Germinal center (tissue), 1 donor: Measurements from ENCODE around the gene SART1.
"Not testable (repeated sequence)": the region's sequence is repeated elsewhere in the genome, so short reads cannot be mapped to it uniquely, and the experiment has no call there.

Experiments used
- DNase-seq: peaks from one replicate; pipeline ENCODE4 v3.0.0; 2012; ENCODE audit warnings: mixed read lengths, low spot score

Gene SART1

DNA sequence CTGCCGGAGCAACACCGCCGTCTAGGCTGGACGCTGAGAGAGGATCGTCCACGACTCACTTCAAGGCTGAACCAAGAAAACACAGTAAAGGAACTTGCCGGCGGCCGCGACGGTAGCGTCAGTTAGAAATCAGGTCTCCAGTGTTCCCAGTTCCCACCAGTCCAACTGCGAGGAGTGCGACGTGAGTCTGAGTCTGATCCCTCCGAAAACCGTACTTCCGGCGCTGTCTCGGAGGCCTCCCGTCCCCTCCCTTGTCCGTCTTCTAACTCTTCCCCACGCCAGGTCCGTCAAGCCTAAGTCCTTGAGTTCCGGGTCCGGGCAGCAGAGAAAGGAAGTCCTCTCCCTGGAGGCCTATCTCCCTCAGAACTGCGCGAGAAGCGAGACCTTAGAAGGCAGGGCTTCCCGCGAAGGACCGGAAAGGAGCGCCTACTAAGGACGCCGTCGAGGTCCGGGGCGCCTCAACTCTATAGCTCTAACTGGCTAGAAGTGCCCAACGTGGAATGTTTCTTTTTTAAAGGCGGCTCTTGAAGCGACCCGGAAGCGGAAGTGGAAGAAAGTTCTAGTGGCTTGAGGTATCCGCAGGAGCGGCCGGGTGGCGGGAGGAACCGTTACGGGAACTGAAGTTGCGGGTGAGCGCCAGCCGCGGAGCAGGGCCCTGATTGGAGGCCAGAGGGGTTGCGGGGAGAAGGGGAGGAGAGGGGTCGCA lies 40.6 kb downstream of the SART1 start, which contains the start of the genes BANF1 and EIF1AD:
BANF1 (plus strand) TSS at position 562 of the 706 bp plus-strand sequence. CDS start 748 bp downstream, outside the sequence.
EIF1AD (minus strand) TSS at position 216 of the 706 bp plus-strand sequence. CDS start 1,768 bp downstream, outside the sequence.
- DNase-seq, result peak; percentile 89

DNA sequence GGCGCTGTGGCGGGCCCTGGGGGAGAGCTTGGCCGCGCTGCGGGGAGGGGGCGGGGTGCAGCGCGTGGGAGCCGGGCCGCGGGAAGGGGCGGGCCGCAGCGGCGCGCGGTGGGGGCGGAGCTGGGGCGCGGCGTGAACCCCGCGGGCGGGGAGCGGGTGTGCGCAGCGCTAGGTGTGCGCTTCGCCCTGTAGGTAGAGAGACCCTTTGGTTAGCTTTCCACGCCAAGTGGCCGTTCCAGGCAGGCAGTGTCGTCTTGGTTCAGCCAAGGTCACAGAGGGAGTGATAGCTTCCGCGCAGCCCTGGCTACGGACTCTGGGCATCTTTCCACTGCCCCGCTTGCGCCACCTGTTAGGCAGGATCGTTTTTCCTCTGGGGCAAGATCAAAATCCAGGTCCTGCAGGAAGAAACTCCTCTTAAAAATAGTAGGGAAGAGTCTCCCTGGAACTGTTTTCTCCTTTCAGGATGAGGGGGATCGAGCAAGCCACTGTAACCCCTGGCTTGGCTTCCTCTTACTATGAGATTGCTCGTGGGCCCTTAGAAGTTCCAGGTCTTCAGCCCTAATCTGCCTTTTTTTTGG lies 41.2 kb downstream of the SART1 start:
- DNase-seq, result peak; percentile 85

DNA sequence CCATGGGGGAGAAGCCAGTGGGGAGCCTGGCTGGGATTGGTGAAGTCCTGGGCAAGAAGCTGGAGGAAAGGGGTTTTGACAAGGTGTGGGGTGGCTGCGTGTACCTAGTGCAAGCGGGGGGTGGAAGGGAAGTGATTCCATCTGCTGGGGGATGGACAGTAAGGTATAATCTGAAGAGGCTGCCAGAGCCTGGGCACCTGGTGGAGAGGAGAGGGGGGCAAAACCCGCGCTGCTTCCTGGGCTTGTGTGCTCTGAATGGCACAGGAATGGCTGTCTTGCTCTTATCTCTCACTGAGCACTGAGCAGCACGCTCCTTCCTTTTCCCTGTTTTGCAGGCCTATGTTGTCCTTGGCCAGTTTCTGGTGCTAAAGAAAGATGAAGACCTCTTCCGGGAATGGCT lies 41.8 kb downstream of the SART1 start:
- no peak for DNase-seq

DNA sequence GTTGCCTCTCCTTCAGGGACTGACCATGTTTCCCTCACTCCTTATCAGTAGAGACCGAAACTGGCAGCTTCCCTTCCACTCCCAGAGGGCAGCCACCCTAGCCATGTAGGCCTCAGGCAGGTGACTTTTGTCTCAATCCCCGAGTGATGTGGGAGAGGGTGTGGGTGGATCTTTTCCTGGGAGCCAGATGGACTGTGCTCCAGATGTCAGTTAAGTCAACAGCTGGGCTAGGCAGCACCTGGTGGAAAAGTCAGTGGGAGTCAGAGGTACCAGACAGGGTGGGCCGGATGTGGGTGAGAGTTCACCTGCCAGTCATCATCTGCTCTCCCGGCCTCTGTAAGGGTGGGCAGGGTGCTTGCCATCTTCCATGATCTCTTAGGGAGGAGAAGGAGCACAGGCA lies 42.7 kb downstream of the SART1 start:
- DNase-seq, result no peak

DNA sequence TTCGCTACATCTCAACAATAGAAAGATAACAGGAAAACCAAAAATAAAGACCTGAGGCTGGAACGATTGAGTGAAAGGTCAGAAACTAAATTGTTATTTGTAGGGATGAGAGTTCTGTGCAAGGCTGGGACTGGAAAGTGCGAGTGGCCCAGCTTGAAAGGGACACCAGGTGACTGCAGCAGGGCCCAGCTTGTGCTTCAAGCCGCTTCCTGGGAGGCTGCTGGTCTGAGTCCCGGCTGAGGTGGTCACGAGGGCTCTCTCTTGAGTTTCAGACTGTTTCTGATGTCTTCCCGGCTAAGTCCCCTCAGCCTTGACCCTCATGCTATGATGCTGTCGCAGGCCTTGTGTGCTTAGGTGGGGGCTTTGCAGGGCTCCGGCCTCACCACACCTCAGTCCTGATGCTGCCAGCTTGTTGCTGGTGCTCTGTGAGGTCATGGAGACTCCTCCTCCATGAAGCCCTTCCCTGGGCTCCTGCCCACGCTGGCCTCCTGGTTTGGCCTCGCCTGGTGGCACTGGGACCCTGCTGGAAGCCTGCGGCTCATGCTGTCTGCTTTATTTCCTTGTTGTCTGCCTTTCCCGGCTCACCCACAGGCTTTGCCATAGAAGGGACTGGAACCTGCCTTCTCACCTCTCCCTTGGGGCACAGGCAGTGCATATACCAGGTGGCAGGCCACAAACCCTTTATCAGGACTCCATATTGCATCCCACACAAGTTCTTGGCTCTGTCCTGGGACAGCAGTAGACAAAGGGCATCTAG lies 44.8 kb downstream of the SART1 start:
- DNase-seq, result no peak

DNA sequence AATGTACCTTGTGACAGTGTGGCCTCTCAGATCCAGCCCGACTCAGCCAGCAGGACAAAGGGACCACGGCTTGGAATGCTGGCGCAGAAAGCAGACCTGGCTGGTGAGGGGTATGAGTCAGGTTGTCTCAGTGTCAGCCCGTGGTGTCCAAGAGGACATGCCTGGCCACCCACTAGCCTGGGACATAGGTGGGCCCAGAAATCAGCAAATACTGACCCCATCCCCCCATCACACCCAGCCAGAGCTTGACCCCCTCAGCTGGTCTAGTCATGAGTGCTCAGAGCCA lies 45.3 kb downstream of the SART1 start:
- DNase-seq, result no peak

DNA sequence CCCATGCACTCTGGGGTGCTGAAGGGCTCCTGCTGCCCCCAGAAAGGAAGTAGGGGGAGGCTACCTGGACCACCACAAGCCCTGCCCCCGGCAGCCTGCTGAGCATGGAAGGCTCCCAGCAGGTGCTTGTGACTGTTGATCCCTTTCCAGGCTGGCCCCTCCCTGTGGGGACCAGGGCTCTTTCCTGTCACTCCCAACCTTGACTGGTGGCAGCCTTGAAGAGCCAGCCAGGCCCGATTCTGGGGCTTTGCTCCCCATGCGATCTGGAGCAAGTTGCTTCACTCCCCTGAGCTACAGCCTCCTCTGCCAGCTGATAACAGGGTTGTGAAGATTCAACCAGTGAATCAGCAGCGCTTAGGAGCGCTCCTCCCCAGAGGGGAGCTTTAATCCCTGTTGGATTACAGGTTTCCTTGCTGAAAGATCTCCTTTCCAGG lies 45.7 kb downstream of the SART1 start:
- no peak for DNase-seq

DNA sequence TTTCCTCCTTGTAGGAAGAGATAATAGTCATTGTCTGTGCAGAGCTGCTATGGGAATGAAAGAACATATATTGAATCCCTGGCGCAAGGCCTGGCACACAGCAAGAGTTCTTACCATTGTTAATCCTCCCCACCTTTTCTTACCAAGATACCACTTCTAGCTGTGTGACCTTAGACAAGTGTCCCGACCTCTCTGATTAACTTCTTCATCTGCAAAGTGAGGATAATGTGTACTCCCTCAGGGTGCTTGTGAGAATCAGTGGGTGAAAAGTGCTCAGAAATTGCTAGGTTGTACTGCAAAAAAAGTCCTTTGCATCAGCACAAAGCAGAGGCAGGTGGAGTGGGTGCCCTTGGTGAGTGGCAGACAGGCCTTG lies 46.5 kb downstream of the SART1 start:
- DNase-seq, result no peak

DNA sequence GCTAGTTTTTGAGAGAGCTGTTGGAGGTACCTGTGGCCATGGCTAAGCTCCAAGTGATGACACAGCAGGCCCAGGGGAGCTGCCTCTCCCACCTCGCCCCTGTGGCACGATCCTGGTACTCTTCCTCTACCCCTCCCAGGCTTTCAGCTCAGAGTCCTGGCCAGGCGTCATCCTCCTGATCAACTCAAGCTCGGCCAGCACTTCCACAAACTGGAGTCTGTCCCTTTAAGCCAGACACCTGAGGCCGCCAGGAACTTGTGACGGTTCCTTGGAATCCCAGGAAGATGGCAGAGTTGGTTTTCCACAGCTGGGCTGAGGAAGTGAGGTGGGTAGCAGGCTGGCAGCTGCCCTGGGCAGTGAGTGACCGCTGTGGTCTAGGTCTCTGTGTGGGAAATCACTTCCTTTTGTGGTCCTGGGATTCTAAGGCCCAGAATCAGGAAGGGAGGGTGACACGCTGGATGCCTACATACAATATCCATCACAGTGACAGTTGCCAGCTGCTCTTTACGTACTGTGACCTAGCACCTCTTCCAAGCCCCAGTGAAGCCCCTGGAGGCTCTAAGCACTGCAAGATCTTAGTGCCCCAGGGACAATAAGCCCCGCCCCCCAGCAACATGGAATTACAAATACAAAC lies 47.1 kb downstream of the SART1 start:
- DNase-seq, result no peak

DNA sequence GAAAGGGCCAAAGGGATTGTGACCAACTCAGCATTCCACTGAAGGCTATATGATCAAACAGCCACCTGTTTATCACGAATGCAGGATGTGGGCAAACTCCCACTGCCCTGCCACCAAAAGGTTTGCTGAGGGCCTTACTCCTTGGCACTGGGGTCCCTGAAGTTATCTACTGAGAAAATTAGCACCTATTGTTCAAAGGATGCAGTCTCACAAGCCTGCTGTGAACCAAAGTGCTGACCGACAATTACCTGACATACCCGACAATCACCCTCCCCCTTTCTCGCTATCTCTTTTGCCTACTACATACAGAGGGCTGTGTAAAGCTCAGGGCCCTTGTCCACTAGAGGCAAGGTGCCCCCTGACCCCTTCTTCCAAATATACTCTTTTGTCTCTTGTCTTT lies 48.5 kb downstream of the SART1 start:
- DNase-seq, result not testable (repeated sequence)

DNA sequence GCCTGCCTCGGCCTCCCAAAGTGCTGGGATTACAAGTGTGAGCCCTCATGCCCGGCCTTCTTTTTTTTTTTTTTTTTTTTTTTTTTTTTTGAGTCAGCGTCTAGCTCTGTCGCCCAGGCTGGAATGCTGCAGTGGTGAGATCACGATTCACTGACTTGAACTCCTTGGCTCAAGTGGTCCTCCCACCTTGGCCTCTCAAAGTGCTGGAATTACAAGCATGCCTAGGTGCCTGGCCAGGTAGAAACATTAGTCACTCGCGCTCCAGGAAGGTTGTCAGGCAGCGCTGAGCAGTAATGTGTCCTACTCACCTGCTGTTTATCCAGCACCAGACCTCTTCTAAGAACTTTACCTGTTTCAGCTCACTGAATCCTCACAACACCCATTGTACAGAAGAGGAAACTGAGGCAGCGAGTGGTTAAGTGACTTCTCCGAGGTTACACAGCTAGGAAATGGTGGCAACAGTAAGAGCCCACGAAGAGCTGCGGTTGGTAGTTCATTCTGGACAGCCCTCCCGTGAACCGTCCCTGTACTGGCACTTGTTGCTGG lies 49.8 kb downstream of the SART1 start:
- no peak for DNase-seq

DNA sequence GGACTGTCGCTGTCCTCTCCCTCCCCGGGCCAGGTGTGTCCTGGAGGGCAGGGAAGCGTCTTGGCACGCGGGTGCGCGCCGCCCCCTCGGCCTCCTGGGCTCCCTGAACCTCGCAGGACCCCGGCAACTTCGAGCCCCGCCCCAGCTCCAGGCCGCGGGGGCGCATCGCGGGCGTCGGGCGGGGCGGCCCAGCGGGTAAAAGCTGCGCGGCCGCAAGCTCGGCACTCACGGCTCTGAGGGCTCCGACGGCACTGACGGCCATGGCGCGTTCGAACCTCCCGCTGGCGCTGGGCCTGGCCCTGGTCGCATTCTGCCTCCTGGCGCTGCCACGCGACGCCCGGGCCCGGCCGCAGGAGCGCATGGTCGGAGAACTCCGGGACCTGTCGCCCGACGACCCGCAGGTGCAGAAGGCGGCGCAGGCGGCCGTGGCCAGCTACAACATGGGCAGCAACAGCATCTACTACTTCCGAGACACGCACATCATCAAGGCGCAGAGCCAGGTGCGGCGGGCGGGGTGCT lies 50.3 kb downstream of the SART1 start, which contains the start of gene CST6:
CST6 (plus strand) TSS at position 224 of the 519 bp plus-strand sequence; CDS start at position 261, 37 bp downstream.
- no peak for DNase-seq

DNA sequence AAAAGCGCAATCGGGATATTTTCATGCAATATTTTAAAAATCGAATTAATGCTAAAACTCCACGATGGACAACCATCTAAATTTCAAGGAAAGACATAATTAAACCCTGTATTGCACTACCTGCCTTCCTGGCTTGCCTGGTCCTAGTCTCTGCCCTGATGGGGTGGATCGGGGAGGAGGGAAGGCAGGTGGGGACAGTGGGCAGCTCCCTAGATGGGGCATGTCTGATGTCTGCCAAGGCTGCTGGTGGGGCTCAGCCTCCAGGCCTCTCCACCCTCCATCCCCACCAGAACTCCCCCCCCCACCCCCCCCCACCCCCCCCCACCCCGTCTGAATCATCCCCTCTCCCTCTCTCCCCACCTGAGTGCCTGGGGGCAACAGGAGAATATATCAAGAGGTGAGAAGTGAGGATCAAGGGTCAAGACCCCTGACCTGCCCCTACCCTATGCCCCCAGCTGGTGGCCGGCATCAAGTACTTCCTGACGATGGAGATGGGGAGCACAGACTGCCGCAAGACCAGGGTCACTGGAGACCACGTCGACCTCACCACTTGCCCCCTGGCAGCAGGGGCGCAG lies 50.9 kb downstream of the SART1 start:
- DNase-seq, result no peak

DNA sequence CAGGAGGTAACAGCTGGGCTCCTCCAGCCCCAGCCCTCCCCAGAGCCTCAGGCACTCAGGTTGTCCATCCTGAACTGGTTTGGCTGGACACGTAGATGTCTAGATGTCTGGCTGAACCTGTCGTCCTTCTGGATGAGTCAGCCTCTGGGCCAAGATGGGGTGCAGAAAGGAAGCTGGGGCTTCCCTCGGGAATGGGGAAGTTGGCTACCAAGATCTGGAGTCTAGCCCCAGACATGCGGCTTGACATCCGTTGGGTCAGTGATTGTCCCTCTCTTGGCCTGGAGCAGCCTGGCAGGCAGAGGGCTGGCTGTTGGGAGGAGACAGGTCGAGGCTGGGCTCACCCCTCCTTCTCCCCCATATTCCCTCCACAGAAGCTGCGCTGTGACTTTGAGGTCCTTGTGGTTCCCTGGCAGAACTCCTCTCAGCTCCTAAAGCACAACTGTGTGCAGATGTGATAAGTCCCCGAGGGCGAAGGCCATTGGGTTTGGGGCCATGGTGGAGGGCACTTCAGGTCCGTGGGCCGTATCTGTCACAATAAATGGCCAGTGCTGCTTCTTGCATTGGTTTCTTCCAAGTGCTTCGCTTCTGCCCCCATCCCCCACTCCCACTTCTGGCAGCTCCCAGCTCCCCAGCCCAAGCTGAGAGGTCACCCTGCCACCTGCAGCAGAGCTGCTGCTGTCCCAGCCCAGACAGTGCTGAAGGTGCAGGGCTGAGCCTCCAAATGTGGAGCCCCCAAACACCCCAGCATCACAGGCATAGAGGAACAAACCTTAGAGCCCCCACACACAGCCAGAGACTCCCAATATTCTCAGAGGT lies 51.6 kb downstream of the SART1 start:
- no peak for DNase-seq

DNA sequence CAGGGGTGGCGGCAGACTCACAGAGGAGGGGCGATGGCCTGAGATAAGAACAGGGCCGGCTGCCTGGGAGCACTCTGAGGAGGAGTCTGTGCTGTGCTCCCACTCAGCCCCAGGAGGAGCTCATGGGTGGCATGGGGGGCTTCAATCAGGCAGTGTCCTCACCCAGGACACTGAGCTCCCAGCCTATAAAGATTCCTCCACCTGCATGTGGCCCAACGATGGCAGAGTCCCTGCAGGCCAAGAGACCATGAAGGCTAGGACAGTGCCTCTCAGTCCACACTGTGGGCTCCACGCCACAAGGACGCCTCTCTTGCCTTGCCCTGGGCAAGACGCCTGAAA lies 52.2 kb downstream of the SART1 start:
- no peak for DNase-seq

DNA sequence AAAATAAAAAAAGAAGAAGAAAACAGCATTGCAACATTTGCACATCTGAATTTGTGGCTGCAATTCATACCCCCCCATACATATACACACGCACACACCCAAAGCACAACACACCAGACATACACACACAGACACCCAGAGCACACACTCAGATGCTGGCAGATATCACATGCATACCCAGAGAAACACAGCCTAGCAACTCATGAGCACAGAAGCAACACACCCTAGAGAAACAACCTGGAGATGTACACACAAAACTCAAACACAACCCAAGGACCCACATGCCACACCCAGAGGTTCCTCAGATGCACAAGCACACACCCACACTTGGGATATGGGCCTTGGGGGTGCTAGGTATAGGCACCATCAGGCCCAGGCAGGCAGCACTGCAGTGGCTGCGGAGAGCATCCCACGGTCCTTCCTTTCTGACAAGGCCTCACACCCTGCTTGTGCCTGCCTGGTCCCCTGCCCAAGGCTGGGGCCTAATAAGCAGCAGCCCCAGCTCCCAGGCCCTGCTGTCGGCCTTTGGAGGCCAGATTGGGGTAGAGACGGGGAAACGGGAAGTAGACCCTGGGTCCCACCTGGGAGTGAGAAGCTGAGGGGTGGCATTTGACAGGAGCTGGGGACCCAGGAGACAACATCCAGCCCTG lies 53.4 kb downstream of the SART1 start:
- DNase-seq, result no peak

DNA sequence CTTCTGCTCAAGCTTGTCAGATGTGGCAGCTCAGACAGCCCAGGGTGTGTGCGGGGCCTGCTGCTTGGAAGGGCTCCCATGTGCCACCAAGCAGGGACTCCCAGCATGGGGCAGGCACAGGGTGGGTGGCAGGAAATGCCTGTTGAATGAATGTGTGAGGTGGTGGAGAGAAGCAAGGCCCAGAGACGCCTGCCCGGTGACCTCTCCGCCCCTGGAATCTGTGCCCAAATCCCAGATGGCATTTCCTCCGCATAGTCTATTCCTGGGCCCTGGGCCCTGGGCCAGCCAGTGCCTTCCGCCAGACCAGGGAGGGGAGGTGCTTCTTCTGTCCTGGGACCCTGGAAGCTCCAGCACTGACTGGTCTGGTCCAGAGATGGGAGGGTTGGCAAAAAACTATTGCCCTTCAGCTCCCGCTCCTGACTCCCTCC lies 53.9 kb downstream of the SART1 start:
- DNase-seq, result no peak

DNA sequence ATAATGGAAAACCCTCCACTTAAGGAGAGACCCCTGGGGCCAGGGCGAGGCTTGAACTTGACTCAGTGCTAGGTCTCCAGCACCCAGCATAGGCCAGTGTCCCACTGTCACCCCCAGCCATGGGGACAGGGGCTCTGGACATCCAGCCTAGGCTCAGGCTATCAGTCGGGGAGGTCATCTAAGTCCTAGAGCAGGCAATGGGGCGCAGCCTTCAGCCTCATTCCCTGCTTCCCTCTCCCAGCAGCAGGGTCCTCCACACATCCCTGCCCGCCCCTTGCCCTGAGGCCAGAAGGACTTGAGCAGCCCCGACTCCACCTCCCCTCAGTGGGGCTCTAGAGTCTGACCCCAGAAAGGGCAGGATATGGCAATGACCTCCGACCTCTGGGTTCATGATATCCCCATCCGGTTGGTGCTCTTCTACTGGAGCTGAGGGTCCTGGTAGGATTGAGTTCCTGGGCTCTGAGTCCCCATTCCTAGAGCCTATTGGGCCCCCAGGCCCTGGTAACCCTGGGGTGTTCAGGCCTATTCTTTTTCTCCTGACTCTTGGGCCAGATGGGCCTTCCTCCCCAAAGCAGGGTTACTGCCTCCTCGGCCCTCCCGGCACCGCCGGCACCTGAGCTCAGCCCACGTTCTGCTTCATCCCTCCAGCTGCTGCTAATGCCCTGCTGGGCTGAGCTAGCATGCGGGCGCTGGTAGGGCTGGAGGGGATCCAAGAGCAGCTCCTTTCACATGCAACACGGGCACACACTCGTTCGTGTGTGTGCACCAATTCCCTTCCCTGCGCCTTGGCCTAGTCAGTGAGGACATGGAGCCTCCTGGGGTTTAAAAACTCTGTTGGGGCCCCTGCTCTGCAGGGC lies 54.6 kb downstream of the SART1 start:
- DNase-seq, result no peak

DNA sequence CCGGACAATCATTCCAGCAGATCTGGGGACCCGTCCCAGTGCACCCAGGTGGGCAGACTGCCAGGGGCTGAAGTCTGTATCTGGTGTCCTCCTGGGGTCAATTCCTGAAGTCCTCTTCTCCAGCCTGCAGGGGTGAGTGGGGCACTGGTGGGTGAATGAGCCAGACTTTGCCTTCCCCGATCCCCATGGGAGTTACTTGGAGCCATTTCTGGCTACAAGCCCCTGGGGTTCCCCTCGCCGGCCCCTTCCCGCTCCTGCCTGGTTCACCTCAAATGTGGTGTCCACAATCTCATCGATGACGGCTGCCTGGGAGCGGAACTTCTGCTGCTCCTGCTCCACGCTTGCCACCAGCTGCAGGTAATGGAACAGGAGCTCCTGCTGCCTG lies 55.3 kb downstream of the SART1 start:
- no peak for DNase-seq

DNA sequence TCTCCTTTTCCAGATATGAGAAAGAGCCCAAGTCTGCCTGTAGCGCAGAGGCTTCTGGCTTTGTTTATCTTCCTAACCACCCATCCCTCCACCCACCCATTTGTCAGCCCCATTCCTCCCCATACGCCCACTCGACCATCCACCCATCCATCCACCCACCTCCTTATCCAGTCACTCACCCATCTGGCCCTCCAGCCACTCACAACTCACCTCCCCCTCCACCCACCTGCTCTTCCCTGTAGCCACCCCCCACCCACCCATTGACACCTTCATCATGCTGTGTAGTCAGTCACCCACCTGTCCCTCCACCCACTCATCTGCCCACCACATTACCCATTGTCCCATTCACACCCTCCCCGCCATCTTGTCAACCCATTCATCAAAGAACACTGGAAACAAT lies 55.8 kb downstream of the SART1 start:
- DNase-seq, result no peak
